HL-60 (cell line): ENCODE results near the gene IGFL2.

Experiments
- CTCF ChIP-seq: IDR thresholded peaks from one replicate; pipeline ENCODE4 v1.5.1; 2011; ENCODE audit warnings: low read length, control low read depth, inconsistent platforms; ENCODE audit not compliant: insufficient read depth
- POLR2AphosphoS5 ChIP-seq: IDR thresholded peaks from 2 replicates; pipeline ENCODE4 v1.6.1; 2012; ENCODE audit warnings: low read depth

- TF ChIP-seq CTCF (no peak), POLR2AphosphoS5 (no peak)
Observed at GRCh38 chr19:46176116-46176860, 28.2 kb downstream of the IGFL2 start.
